ENCODE results near the gene PRKAB1. TPM values are rescaled to one million over a fixed set of nuclear protein-coding genes. Genes with fewer than 3 reads are reported as not detected.
A peak's percentile ranks its signal among the peaks of the same experiment; 100 is the strongest.
"Not testable (repeated sequence)": the region's sequence is repeated elsewhere in the genome, so short reads cannot be mapped to it uniquely, and the experiment has no call there.

The PRKAB1 gene
- 16.8 TPM for total RNA-seq

- peak; percentile 94 for DNase-seq
Measured at GRCh38 chr12:119667577-119668323, at the start of gene PRKAB1. PRKAB1 (plus strand) TSS chr12:119668133; CDS start chr12:119668245, 112 bp downstream.

GRCh38 chr12:119618328-119618896 lies 49.5 kb upstream of the PRKAB1 start:
- DNase-seq = not testable (repeated sequence)

GRCh38 chr12:119620490-119620889 lies 47.4 kb upstream of the PRKAB1 start:
- DNase-seq = no peak

GRCh38 chr12:119621878-119622277 lies 46.1 kb upstream of the PRKAB1 start:
- no peak for DNase-seq

- DNase-seq = no peak
Measured at GRCh38 chr12:119624966-119625365, 43.0 kb upstream of the PRKAB1 start.

- DNase-seq = no peak
Measured at GRCh38 chr12:119627019-119627643, 40.8 kb upstream of the PRKAB1 start.

GRCh38 chr12:119627686-119628085 lies 40.2 kb upstream of the PRKAB1 start:
- DNase-seq = no peak

- DNase-seq = no peak
Measured at GRCh38 chr12:119630223-119630780, 37.6 kb upstream of the PRKAB1 start.

- no peak for DNase-seq
Measured at GRCh38 chr12:119630962-119631550, 36.9 kb upstream of the PRKAB1 start.

GRCh38 chr12:119631930-119632678 lies 35.8 kb upstream of the PRKAB1 start:
- no peak for DNase-seq

- DNase-seq = no peak
Measured at GRCh38 chr12:119634743-119635142, 33.2 kb upstream of the PRKAB1 start.

- DNase-seq = no peak
Measured at GRCh38 chr12:119642986-119643385, 24.9 kb upstream of the PRKAB1 start.

- no peak for DNase-seq
Measured at GRCh38 chr12:119644930-119645329, 23.0 kb upstream of the PRKAB1 start.

GRCh38 chr12:119645535-119646059 lies 22.3 kb upstream of the PRKAB1 start:
- no peak for DNase-seq

GRCh38 chr12:119649202-119649808 lies 18.6 kb upstream of the PRKAB1 start:
- DNase-seq = no peak

- no peak for DNase-seq
Measured at GRCh38 chr12:119652665-119653064, 15.3 kb upstream of the PRKAB1 start.

GRCh38 chr12:119657001-119657400 lies 10.9 kb upstream of the PRKAB1 start:
- DNase-seq = not testable (repeated sequence)

- DNase-seq = not testable (repeated sequence)
Measured at GRCh38 chr12:119658166-119658565, 9.8 kb upstream of the PRKAB1 start.

- DNase-seq = no peak
Measured at GRCh38 chr12:119659289-119659897, 8.5 kb upstream of the PRKAB1 start.

GRCh38 chr12:119660076-119660475 lies 7.9 kb upstream of the PRKAB1 start:
- no peak for DNase-seq

- no peak for DNase-seq
Measured at GRCh38 chr12:119661882-119662281, 6.1 kb upstream of the PRKAB1 start.
